ENCODE results near the gene OXCT1. TPM values are rescaled to one million over a fixed set of nuclear protein-coding genes. Genes with fewer than 3 reads are reported as not detected.
"Not testable (repeated sequence)": the region's sequence is repeated elsewhere in the genome, so short reads cannot be mapped to it uniquely, and the experiment has no call there.

The OXCT1 gene
- total RNA-seq, 1 experiment from 2014 or later: 65.9 TPM

GRCh38 chr5:41762426-41762825 is 107.8 kb downstream of the OXCT1 start:
- Histone ChIP-seq H3K27ac (peak overlapping the region; percentile 82), H3K27me3 (no peaks in the 10 kb centered on the region), H3K9me3 (replicated peaks) (no peaks in the 10 kb centered on the region), H3K4me1 (peaks cover 38% of the 10 kb centered on the region), H3K4me3 (peak overlapping the region; percentile 6), H3K36me3 (peaks cover 27% of the 10 kb centered on the region)
- peak in 1 of 2 experiments; percentile 44 for DNase-seq

GRCh38 chr5:41761663-41762062 is 108.6 kb downstream of the OXCT1 start:
- Histone ChIP-seq H3K27me3 (no peaks in the 10 kb centered on the region), H3K4me3 (no peak overlapping the region), H3K36me3 (peaks cover 27% of the 10 kb centered on the region), H3K9me3 (replicated peaks) (no peaks in the 10 kb centered on the region), H3K27ac (peak overlapping the region; percentile 82), H3K4me1 (peaks cover 38% of the 10 kb centered on the region)
- DNase-seq: no peak

GRCh38 chr5:41755705-41756104 is 114.5 kb downstream of the OXCT1 start:
- Histone ChIP-seq H3K4me1 (no peaks in the 10 kb centered on the region), H3K27ac (no peak overlapping the region), H3K9me3 (replicated peaks) (no peaks in the 10 kb centered on the region), H3K36me3 (peaks cover 24% of the 10 kb centered on the region), H3K4me3 (no peak overlapping the region), H3K27me3 (no peaks in the 10 kb centered on the region)
- DNase-seq: no peak

GRCh38 chr5:41754857-41755256 is 115.4 kb downstream of the OXCT1 start:
- H3K9me3 ChIP-seq (replicated peaks): no peaks in the 10 kb centered on the region
- H3K36me3 ChIP-seq: peaks cover 18% of the 10 kb centered on the region
- no peaks in the 10 kb centered on the region for H3K27me3 ChIP-seq
- no peak overlapping the region for H3K27ac ChIP-seq
- H3K4me3 ChIP-seq: no peak overlapping the region
- no peaks in the 10 kb centered on the region for H3K4me1 ChIP-seq
- DNase-seq: no peak

DNA sequence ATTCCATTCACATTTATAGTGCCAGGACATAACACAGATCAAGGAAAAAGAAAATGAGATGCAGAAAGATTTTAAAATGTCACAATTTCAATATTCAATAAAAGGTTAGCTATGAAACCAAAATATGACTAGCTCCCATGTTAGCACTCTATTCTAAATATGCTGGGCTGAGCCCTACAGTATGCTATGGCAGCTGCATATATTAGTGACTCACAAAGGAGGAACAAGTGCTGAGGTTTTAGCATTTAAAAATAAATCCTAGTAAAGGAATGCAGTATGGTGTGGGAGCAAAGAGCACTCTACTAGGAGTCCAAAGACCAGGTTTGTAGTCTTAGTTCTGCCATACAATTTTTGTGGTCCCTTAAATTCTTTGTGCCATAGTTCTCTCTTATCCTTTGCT is 118.4 kb downstream of the OXCT1 start:
- Histone ChIP-seq H3K9me3 (replicated peaks) (no peaks in the 10 kb centered on the region), H3K4me3 (no peak overlapping the region), H3K27ac (no peak overlapping the region), H3K36me3 (peaks cover 22% of the 10 kb centered on the region), H3K27me3 (no peaks in the 10 kb centered on the region), H3K4me1 (peaks cover 6% of the 10 kb centered on the region)
- no peak for DNase-seq

- Histone ChIP-seq H3K4me1 (peaks cover 6% of the 10 kb centered on the region), H3K27ac (no peak overlapping the region), H3K36me3 (peaks cover 22% of the 10 kb centered on the region), H3K4me3 (no peak overlapping the region), H3K27me3 (no peaks in the 10 kb centered on the region), H3K9me3 (replicated peaks) (no peaks in the 10 kb centered on the region)
- no peak for DNase-seq
These were observed 121.6 kb downstream of the OXCT1 start for GRCh38 chr5:41748631-41749030.

GRCh38 chr5:41747708-41748107 is 122.5 kb downstream of the OXCT1 start:
- Histone ChIP-seq H3K4me3 (no peak overlapping the region), H3K27me3 (no peaks in the 10 kb centered on the region), H3K9me3 (replicated peaks) (no peaks in the 10 kb centered on the region; the same call in 1 of the 2 replicates), H3K36me3 (peaks cover 28% of the 10 kb centered on the region), H3K4me1 (peaks cover 6% of the 10 kb centered on the region), H3K27ac (no peak overlapping the region)
- no peak for DNase-seq

DNA sequence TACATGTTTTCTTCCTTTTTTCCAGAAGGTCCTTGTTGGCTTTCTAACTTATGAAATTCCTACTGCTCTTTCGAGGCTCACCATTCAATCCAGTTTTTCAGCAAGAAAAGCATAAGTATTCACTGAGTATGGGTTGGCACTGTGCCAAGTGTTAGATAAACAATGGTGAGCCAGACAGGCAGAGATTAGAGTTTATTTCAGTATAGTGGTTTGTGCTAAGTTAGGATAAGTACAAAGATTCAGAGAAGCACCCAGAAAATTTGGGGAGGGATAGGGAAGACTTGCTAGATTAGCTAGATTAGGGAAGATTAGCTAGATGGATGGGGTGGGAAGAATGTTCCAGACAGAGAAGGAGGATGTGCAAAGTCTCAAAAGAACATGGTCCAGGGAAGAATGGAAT is 122.9 kb downstream of the OXCT1 start:
- Histone ChIP-seq H3K27ac (no peak overlapping the region), H3K4me3 (no peak overlapping the region), H3K36me3 (peaks cover 29% of the 10 kb centered on the region), H3K27me3 (no peaks in the 10 kb centered on the region), H3K4me1 (peaks cover 6% of the 10 kb centered on the region), H3K9me3 (replicated peaks) (no peaks in the 10 kb centered on the region; the same call in 1 of the 2 replicates)
- DNase-seq: peak; percentile 22 to 62

DNA sequence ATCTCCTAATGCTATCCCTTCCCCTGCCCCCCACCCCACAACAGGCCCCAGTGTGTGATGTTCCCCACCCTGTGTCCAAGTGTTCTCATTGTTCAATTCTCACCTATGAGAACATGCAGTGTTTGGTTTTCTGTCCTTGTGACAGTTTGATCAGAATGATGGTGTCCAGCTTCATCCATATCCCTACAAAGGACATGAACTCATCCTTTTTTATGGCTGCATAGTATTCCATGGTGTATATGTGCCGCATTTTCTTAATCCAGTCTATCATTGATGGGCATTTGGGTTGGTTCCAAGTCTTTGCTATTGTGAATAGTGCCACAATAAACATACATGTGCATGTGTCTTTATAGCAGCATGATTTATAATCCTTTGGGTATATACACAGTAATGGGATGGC is 127.6 kb downstream of the OXCT1 start:
- H3K9me3 ChIP-seq (replicated peaks): not testable (repeated sequence)
- H3K36me3 ChIP-seq: peaks cover 34% of the 10 kb centered on the region

DNA sequence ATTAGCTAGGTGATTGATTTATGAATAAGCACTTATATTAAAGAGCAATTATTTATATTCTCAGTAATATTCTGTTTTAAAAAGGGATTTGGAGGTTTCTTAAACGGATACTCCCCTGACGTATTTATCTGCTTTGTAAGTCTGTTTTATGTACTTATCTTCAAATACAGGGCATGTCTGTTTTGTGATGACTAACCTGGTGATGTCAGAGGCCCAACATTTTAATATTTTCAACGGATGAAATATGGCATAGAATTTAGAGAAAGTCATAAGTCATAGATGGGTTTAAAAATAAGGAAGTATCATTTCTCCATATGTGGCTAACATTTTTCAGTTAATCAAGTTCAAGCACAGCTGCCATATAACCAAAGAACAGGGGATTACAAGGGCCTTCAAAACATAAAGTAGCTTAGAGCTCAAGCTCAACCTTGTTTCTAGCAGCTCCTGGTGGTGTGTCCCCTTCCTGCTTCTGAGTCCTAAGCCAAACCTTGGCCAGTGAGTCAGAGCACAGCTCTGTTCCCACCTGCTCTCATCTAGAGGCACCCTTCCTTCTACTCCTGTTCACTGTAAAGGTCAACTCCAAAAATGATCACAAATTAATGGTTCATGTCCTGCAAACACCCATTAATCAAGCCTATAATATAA is 131.4 kb downstream of the OXCT1 start:
- Histone ChIP-seq H3K4me1 (no peaks in the 10 kb centered on the region), H3K27ac (no peak overlapping the region), H3K27me3 (no peaks in the 10 kb centered on the region), H3K36me3 (peaks cover 31% of the 10 kb centered on the region), H3K9me3 (replicated peaks) (no peaks in the 10 kb centered on the region; the same call in 1 of the 2 replicates), H3K4me3 (no peak overlapping the region)
- DNase-seq: no peak

More for the DNA sequence above, 127.6 kb downstream of the OXCT1 start:
- H3K4me1 ChIP-seq, DNase-seq, H3K27ac ChIP-seq, H3K4me3 ChIP-seq, H3K27me3 ChIP-seq: not testable (repeated sequence)

- Histone ChIP-seq H3K36me3 (peaks cover 24% of the 10 kb centered on the region), H3K27ac (no peak overlapping the region), H3K4me1 (no peaks in the 10 kb centered on the region), H3K9me3 (replicated peaks) (no peaks in the 10 kb centered on the region), H3K27me3 (no peaks in the 10 kb centered on the region), H3K4me3 (no peak overlapping the region)
- no peak for DNase-seq
These were observed 133.6 kb downstream of the OXCT1 start for GRCh38 chr5:41736641-41737040.

DNA sequence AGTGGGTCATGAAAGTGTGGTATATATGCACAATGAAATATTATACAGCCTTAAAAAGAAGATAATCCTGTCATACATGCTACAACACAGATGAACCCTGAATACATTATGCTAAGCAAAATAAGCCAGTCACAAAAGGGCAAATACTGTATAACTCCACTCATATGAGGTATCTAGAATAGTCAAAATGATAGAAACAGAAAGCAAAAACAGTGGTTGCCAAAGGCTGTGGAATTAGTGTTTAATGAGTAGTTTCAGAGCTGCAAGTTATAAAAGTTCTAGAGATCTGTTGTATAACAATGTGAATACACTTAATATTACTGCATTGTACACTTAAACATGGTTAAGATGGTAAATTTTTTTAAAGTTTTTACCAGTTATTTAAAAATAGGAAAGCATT is 135.0 kb downstream of the OXCT1 start:
- Histone ChIP-seq H3K9me3 (replicated peaks) (no peaks in the 10 kb centered on the region), H3K4me3 (no peak overlapping the region), H3K4me1 (no peaks in the 10 kb centered on the region), H3K27ac (no peak overlapping the region), H3K36me3 (peaks cover 24% of the 10 kb centered on the region), H3K27me3 (no peaks in the 10 kb centered on the region)
- no peak for DNase-seq

- not testable (repeated sequence) for H3K9me3 ChIP-seq (replicated peaks); H3K4me1 ChIP-seq; H3K27ac ChIP-seq; DNase-seq; H3K4me3 ChIP-seq; H3K36me3 ChIP-seq; H3K27me3 ChIP-seq
These were observed 140.8 kb downstream of the OXCT1 start for GRCh38 chr5:41729381-41729780.

GRCh38 chr5:41728281-41728680 is 141.9 kb downstream of the OXCT1 start:
- DNase-seq: no peak
- Histone ChIP-seq H3K27ac (no peak overlapping the region), H3K27me3 (no peaks in the 10 kb centered on the region), H3K4me3 (no peak overlapping the region), H3K4me1 (no peaks in the 10 kb centered on the region), H3K36me3 (no peaks in the 10 kb centered on the region), H3K9me3 (replicated peaks) (no peaks in the 10 kb centered on the region)

- Histone ChIP-seq H3K27ac (no peak overlapping the region), H3K9me3 (replicated peaks) (no peaks in the 10 kb centered on the region), H3K27me3 (no peaks in the 10 kb centered on the region), H3K4me3 (no peak overlapping the region), H3K36me3 (no peaks in the 10 kb centered on the region), H3K4me1 (no peaks in the 10 kb centered on the region)
- peak; percentile 3 to 5 for DNase-seq
These were observed 147.8 kb downstream of the OXCT1 start for GRCh38 chr5:41722359-41722950.

- no peak for DNase-seq
- no peaks in the 10 kb centered on the region for H3K27me3 ChIP-seq
- H3K4me3 ChIP-seq: no peak overlapping the region
- no peaks in the 10 kb centered on the region for H3K9me3 ChIP-seq (replicated peaks)
- no peak overlapping the region for H3K27ac ChIP-seq
- no peaks in the 10 kb centered on the region for H3K4me1 ChIP-seq
- no peaks in the 10 kb centered on the region for H3K36me3 ChIP-seq
These were observed 148.7 kb downstream of the OXCT1 start for GRCh38 chr5:41721516-41721915.
